ENCODE results near the gene TRIM39. TPM values are rescaled to one million over a fixed set of nuclear protein-coding genes. Genes with fewer than 3 reads are reported as not detected.

Gene TRIM39
- total and polyA plus RNA-seq, 9 of the 15 experiments (the other 6 are each of a cell fraction or from before 2014, with no cell fraction given): 5.6 to 17.7 (median 12.8) TPM

DNA sequence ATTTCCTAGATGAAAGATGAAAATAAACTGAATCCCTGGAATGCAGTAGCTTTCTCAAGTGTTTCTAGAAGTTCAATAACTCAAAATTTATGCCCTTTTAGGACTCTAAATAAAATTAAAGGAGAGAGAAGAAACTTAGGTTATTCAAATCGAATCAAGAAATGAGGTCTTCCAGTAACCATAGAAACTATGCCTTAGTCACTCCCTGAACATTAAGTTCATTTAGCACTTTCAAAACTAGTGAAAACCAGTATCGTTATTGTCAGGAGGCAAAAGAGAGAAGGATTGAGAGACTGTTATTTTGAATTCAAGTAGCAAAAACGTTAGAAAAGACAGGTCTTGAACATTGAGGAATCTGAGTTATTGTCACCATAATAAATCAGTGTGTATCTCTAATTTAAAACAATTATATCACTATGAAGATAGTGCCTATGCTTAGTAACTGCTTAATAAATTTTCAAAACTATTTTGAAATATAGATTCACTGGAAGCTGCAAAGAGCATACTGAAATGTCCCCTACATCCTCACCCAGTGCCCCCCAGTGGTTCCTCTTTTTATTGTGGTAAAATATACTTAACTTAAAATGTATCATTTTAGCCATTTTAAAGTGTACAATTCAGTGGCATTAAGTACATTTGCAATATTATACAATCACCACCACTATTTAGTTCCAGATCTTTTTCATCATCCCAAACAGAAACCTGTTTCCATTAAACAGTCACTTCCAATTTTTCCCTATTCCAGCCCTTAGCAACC, 22.9 kb downstream of the TRIM39 start (continued):
- TF ChIP-seq, protein P1, sequence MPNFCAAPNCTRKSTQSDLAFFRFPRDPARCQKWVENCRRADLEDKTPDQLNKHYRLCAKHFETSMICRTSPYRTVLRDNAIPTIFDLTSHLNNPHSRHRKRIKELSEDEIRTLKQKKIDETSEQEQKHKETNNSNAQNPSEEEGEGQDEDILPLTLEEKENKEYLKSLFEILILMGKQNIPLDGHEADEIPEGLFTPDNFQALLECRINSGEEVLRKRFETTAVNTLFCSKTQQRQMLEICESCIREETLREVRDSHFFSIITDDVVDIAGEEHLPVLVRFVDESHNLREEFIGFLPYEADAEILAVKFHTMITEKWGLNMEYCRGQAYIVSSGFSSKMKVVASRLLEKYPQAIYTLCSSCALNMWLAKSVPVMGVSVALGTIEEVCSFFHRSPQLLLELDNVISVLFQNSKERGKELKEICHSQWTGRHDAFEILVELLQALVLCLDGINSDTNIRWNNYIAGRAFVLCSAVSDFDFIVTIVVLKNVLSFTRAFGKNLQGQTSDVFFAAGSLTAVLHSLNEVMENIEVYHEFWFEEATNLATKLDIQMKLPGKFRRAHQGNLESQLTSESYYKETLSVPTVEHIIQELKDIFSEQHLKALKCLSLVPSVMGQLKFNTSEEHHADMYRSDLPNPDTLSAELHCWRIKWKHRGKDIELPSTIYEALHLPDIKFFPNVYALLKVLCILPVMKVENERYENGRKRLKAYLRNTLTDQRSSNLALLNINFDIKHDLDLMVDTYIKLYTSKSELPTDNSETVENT (CRISPR knock-in tag; IDR thresholded peaks at IDR 0.05): no peak
- TF ChIP-seq, protein P2, sequence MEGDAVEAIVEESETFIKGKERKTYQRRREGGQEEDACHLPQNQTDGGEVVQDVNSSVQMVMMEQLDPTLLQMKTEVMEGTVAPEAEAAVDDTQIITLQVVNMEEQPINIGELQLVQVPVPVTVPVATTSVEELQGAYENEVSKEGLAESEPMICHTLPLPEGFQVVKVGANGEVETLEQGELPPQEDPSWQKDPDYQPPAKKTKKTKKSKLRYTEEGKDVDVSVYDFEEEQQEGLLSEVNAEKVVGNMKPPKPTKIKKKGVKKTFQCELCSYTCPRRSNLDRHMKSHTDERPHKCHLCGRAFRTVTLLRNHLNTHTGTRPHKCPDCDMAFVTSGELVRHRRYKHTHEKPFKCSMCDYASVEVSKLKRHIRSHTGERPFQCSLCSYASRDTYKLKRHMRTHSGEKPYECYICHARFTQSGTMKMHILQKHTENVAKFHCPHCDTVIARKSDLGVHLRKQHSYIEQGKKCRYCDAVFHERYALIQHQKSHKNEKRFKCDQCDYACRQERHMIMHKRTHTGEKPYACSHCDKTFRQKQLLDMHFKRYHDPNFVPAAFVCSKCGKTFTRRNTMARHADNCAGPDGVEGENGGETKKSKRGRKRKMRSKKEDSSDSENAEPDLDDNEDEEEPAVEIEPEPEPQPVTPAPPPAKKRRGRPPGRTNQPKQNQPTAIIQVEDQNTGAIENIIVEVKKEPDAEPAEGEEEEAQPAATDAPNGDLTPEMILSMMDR (IDR thresholded peaks at IDR 0.05 in 2 of 3, conservative IDR thresholded peaks at IDR 0.05 in 1 of 3; ENCODE audit: insufficient read depth in 2 of 3, low read depth in 1 of 3, low read length in 3 of 3): peak in 2 of 3 experiments; percentile 26 to 46; a peak in 3 of 6 replicates
- TF ChIP-seq ZNF584 (CRISPR knock-in tag; IDR thresholded peaks at IDR 0.05; ENCODE audit: low read depth) (no peak), NFIC (IDR thresholded peaks at IDR 0.05) (no peak), ZNF695 (CRISPR knock-in tag; IDR thresholded peaks at IDR 0.05) (no peak), FOXK2 (conservative IDR thresholded peaks at IDR 0.05 in 1 of 2, IDR thresholded peaks at IDR 0.05 in 1 of 2; ENCODE audit: low read depth in 2 of 2) (no peak), RFX1 (IDR thresholded peaks at IDR 0.05) (peak; percentile 55), SMARCA4 (IDR thresholded peaks at IDR 0.05) (no peak)
- TF ChIP-seq, protein P3, sequence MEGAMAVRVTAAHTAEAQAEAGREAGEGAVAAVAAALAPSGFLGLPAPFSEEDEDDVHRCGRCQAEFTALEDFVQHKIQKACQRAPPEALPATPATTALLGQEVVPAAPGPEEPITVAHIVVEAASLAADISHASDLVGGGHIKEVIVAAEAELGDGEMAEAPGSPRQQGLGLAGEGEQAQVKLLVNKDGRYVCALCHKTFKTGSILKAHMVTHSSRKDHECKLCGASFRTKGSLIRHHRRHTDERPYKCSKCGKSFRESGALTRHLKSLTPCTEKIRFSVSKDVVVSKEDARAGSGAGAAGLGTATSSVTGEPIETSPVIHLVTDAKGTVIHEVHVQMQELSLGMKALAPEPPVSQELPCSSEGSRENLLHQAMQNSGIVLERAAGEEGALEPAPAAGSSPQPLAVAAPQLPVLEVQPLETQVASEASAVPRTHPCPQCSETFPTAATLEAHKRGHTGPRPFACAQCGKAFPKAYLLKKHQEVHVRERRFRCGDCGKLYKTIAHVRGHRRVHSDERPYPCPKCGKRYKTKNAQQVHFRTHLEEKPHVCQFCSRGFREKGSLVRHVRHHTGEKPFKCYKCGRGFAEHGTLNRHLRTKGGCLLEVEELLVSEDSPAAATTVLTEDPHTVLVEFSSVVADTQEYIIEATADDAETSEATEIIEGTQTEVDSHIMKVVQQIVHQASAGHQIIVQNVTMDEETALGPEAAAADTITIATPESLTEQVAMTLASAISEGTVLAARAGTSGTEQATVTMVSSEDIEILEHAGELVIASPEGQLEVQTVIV (CRISPR knock-in tag; IDR thresholded peaks at IDR 0.05; ENCODE audit: borderline replicate concordance): no peak
- TF ChIP-seq, protein P4, sequence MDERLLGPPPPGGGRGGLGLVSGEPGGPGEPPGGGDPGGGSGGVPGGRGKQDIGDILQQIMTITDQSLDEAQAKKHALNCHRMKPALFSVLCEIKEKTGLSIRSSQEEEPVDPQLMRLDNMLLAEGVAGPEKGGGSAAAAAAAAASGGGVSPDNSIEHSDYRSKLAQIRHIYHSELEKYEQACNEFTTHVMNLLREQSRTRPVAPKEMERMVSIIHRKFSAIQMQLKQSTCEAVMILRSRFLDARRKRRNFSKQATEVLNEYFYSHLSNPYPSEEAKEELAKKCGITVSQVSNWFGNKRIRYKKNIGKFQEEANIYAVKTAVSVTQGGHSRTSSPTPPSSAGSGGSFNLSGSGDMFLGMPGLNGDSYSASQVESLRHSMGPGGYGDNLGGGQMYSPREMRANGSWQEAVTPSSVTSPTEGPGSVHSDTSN (CRISPR knock-in tag; IDR thresholded peaks at IDR 0.05; ENCODE audit: low read depth): no peak
- TF ChIP-seq, protein P4 (tag; conservative IDR thresholded peaks at IDR 0.05; ENCODE audit: low read depth): no peak
